ENCODE measurements around the gene MYOCD. TPM values are rescaled to one million over a fixed set of nuclear protein-coding genes. Genes with fewer than 3 reads are reported as not detected.

The MYOCD gene
- total RNA-seq, 1 donor from 2014 or later: 0.04 TPM

GRCh38 chr17:12726131-12726530 lies 60.4 kb downstream of the MYOCD start:
- Mint-ChIP-seq H3K4me3 (no peak overlapping the region), H3K27me3 (ENCODE audit: insufficient read depth, low read depth) (peaks cover 2% of the 10 kb centered on the region), H3K4me1 (peaks cover 11% of the 10 kb centered on the region), H3K9me3 (peaks cover 2% of the 10 kb centered on the region), H3K36me3 (no peaks in the 10 kb centered on the region), H3K27ac (no peak overlapping the region)
- Histone ChIP-seq H2AFZ (replicated peaks) (no peak overlapping the region), H3F3A (ENCODE audit: low read depth) (peaks cover 6% of the 10 kb centered on the region), H3K9me3 (ENCODE audit: low read depth) (no peaks in the 10 kb centered on the region), H3K4me2 (no peak overlapping the region), H3K4me3 (no peak overlapping the region), H3K4me1 (peaks cover 7% of the 10 kb centered on the region), H3K36me3 (no peaks in the 10 kb centered on the region), H3K27ac (no peak overlapping the region), H3K9ac (no peak overlapping the region), H3K27me3 (no peaks in the 10 kb centered on the region), H4K20me1 (ENCODE audit: low read depth) (no peaks in the 10 kb centered on the region), H3K79me2 (ENCODE audit: low read depth) (no peaks in the 10 kb centered on the region)
- DNase-seq (ENCODE audit: low spot score): no peak
- TF ChIP-seq CTCF (IDR thresholded peaks at IDR 0.05) (no peak), EZH2 (IDR thresholded peaks at IDR 0.05) (no peak), EZH2phosphoT487 (IDR thresholded peaks at IDR 0.05) (no peak)

DNA sequence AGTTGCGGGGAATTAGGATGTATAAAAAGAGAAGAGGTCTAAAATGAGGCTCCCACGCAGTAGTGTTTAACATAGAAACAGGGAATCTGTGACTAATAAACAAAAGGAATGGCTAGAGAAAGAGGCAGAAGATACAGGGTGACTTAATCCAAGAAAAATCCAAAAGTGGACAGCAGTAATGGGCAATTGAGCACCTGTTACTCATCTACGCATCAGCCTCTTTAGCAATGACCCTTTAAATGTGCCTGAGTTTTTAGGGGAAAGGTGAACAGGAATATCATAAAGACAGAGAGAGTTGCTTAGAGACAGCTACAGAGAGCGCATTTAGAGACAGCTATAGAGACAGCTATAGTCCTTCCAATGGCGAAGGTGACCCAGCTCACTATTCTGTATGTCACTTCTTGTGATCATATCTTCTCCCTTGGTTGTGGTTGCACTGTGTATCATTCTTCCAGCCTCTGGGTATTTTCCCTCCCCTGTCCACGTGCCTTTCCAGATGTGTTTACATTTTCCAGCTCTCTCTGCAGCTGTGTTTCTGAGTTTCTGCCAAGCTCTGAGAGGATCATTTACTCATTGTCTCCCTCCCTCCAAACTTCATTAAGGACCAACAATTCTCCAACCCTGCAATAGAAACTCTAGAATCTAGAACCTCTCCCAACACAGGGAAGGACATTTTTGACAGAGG lies 61.5 kb downstream of the MYOCD start:
- H3K4me1 ChIP-seq: peaks cover 7% of the 10 kb centered on the region
- Mint-ChIP-seq H3K9me3 (peaks cover 2% of the 10 kb centered on the region), H3K4me1 (peaks cover 16% of the 10 kb centered on the region), H3K4me3 (no peak overlapping the region), H3K27ac (no peak overlapping the region), H3K36me3 (no peaks in the 10 kb centered on the region), H3K27me3 (ENCODE audit: insufficient read depth, low read depth) (peaks cover 2% of the 10 kb centered on the region)
- no peak overlapping the region for H3K4me2 ChIP-seq
- no peaks in the 10 kb centered on the region for H3K36me3 ChIP-seq
- no peak overlapping the region for H3K4me3 ChIP-seq
- H3K9me3 ChIP-seq (ENCODE audit: low read depth): no peaks in the 10 kb centered on the region
- peaks cover 6% of the 10 kb centered on the region for H3F3A ChIP-seq (ENCODE audit: low read depth)
- H3K79me2 ChIP-seq (ENCODE audit: low read depth): no peaks in the 10 kb centered on the region
- TF ChIP-seq CTCF (IDR thresholded peaks at IDR 0.05) (no peak), EZH2 (IDR thresholded peaks at IDR 0.05) (no peak), EZH2phosphoT487 (IDR thresholded peaks at IDR 0.05) (no peak)
- no peaks in the 10 kb centered on the region for H3K27me3 ChIP-seq
- no peak overlapping the region for H3K27ac ChIP-seq
- no peak overlapping the region for H2AFZ ChIP-seq (replicated peaks)
- no peak for DNase-seq (ENCODE audit: low spot score)
- no peak overlapping the region for H3K9ac ChIP-seq
- no peaks in the 10 kb centered on the region for H4K20me1 ChIP-seq (ENCODE audit: low read depth)

DNA sequence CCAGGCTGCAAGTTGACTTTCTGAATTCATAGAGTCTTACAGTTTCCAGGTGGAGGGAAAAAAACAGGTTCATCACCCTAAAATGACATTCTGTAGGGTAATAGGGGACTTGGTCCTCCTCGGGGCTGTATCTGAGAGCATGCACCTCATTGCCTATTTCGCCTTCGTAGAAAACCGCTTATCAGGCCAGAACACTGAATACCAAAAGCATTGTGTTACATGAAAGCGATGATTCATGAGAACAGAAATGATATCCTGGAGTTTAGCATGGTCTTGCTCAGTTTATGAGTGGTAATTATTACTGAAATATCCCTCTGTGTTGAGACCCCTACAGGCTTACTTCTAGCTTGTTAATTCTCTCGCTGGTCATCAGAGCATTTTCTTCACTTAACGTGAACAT lies 62.2 kb downstream of the MYOCD start:
- TF ChIP-seq CTCF (IDR thresholded peaks at IDR 0.05) (no peak), EZH2phosphoT487 (IDR thresholded peaks at IDR 0.05) (no peak), EZH2 (IDR thresholded peaks at IDR 0.05) (no peak)
- no peak overlapping the region for H2AFZ ChIP-seq (replicated peaks)

More for the DNA sequence above, 62.2 kb downstream of the MYOCD start:
- DNase-seq (ENCODE audit: low spot score): no peak
- Mint-ChIP-seq H3K4me3 (no peak overlapping the region), H3K27ac (no peak overlapping the region), H3K27me3 (ENCODE audit: insufficient read depth, low read depth) (peaks cover 2% of the 10 kb centered on the region), H3K4me1 (peaks cover 16% of the 10 kb centered on the region), H3K36me3 (no peaks in the 10 kb centered on the region), H3K9me3 (peaks cover 2% of the 10 kb centered on the region)
- Histone ChIP-seq H3F3A (ENCODE audit: low read depth) (peaks cover 6% of the 10 kb centered on the region), H4K20me1 (ENCODE audit: low read depth) (no peaks in the 10 kb centered on the region), H3K9ac (no peak overlapping the region), H3K79me2 (ENCODE audit: low read depth) (no peaks in the 10 kb centered on the region), H3K4me3 (no peak overlapping the region), H3K9me3 (ENCODE audit: low read depth) (no peaks in the 10 kb centered on the region), H3K4me1 (peaks cover 7% of the 10 kb centered on the region), H3K4me2 (no peak overlapping the region), H3K27ac (no peak overlapping the region), H3K36me3 (no peaks in the 10 kb centered on the region), H3K27me3 (no peaks in the 10 kb centered on the region)

Data from neural progenitor cell (in vitro differentiated cells).